OCI-LY3 (cell line): ENCODE results near the gene RCAN2.
"Not testable (repeated sequence)": the region's sequence is repeated elsewhere in the genome, so short reads cannot be mapped to it uniquely, and the experiment has no call there.

ENCODE experiments used
- CTCF ChIP-seq: fragments of 200-600, 300-600 bp; sonication (generic); IDR thresholded peaks from 2 replicates; pipeline ENCODE4 v1.5.1; 2014; ENCODE audit warnings: antibody characterized with exemption, low read length, low read depth
- EZH2phosphoT487 ChIP-seq: fragments of 200-600 bp; shearing (Covaris generic); IDR thresholded peaks from 2 replicates; pipeline ENCODE4 v1.6.1; 2018; ENCODE audit warnings: antibody characterized with exemption, mixed run types, low read depth

- TF ChIP-seq CTCF, EZH2phosphoT487: not testable (repeated sequence)
Observed at GRCh38 chr6:46405620-46406180, 85.5 kb downstream of the RCAN2 start.
